Retinal pigment epithelial cell (primary cell): Measurements from ENCODE around the gene PACSIN2.
"Not testable (repeated sequence)": the region's sequence is repeated elsewhere in the genome, so short reads cannot be mapped to it uniquely, and the experiment has no call there.

ENCODE experiments used
- DNase-seq: peaks from one replicate; pipeline ENCODE4 v3.0.0-alpha.2; 2010; ENCODE audit warnings: low read depth
- H3K4me3 ChIP-seq: 2 replicates; pipeline ENCODE4 v1.5.1; 2011; ENCODE audit warnings: mild to moderate bottlenecking, low read length, control low read depth, moderate library complexity
- CTCF ChIP-seq: conservative IDR thresholded peaks from 2 replicates; pipeline ENCODE4 v1.5.1; 2011; ENCODE audit warnings: low read depth, low read length, control low read depth, inconsistent platforms

PACSIN2 gene

GRCh38 chr22:43018615-43019014 lies 3.7 kb upstream of the PACSIN2 start:
- no peak for TF ChIP-seq CTCF
- H3K4me3 ChIP-seq = no peak overlapping the region
- DNase-seq = no peak

- DNase-seq = no peak
- no peak overlapping the region for H3K4me3 ChIP-seq
- TF ChIP-seq CTCF = no peak
These were observed 2.8 kb upstream of the PACSIN2 start for GRCh38 chr22:43017525-43018460.

DNA sequence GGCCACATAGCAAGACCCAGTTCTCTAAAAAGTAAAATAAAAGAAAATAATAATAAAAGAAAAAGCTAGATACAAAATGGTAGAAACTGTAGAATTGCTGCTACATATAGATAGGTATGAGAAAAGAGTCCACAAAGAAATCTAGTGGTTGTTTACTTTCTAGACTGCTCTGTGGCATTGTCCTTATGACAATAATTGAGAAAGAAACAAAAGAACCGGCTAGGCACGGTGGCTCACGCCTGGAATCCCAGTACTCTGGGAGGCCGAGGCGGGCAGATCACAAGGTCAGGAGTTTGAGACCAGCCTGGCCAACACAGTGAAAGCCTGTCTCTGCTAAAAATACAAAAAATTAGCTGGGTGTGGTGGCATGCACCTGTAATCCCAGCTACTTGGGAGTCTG lies 1.2 kb upstream of the PACSIN2 start:
- DNase-seq, H3K4me3 ChIP-seq: not testable (repeated sequence)

DNA sequence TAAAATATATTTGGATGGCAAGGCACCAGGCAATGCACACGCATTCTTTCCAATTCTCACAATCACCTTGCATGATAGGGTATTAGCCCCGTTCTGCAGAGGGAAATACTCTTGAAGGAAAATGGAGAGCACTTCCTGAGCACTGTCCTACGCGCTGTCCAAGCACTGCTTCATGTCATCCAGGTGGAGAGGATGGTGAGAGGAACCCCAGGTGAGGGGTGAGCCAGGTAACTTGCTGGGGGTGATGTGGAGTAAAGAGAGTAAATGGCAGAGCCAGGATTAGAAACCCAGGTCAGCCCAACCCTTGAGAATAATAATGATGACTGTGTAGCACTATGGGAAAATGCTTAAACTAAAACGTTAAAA lies 711 bp upstream of the PACSIN2 start:
- H3K4me3 ChIP-seq = peak overlapping the region; percentile 61
- no peak for TF ChIP-seq CTCF
- DNase-seq = no peak

- DNase-seq = no peak
- no peak for TF ChIP-seq CTCF
- H3K4me3 ChIP-seq = peak overlapping the region; percentile 91
These were observed 557 bp downstream of the PACSIN2 start for GRCh38 chr22:43014316-43014868.

DNA sequence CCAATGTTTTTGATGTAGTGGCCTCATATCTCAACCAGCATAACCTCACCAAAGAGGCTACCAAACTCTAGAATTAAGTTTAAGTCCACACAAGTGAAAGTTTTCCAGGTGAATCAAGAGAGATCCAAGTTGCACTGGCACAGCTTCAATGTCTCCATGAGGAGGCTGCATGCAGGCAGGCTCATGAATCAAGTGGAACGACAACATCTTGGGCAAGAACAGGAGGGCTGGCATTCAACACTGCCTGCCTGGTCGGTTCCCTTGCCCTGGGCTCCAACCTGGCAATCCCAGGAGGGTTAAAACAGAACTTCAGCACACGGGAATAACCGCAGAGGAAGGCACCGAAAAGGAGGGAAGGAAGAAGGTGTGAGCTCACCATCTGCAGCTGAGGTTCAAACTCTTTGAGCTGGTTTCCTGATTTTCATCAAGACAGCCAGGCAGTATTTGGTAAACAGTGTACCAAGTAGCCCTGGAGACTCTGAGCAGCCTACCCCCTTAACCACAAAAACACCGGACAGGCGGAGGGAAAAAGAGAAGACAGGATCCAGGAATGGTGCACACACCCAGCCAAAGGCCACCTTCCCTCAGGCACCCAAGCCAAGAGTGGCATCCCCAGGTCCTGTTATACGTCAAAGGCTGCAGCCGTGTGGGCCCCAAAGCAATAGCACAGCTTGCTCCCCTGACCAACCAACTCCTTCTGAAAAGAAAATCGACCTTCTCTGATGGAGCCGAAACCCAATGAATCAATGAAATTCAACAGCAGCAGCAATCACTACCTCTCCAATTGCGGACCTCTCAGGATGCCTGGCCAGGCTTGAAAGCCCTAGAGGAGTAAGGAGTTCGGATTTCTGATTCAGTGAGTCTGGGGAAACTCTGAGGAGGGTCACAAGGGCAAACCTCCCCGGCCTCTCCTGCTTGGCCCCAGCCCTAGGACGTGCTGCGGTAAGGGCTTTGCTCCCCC lies 1.3 kb downstream of the PACSIN2 start:
- TF ChIP-seq CTCF = no peak
- no peak for DNase-seq

DNA sequence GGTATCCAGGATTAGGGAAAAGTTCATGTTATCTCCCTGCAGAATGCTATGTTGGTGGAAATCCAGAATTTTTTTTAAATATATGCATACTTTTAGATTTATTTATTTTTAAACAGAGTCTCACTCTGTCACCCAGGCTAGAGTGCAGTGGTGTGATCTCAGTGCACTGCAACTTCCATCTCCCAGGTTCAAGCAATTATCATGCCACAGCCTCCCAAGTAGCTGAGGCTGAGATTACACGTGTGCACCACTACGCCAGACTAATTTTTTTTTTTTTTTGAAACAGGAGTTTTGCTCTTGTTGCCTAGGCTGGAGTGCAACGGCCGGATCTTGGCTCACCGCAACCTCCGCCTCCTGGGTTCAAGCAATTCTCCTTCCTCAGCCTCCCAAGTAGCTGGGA lies 2.6 kb downstream of the PACSIN2 start:
- TF ChIP-seq CTCF = no peak
- no peak overlapping the region for H3K4me3 ChIP-seq
- DNase-seq = no peak

More for the DNA sequence above, 1.3 kb downstream of the PACSIN2 start:
- peak overlapping the region; percentile 91 for H3K4me3 ChIP-seq
